NCI-H1436 (cell line): ENCODE data around the gene SNAPC2.

Source experiments
- DNase-seq: peaks from one replicate; lab custom pipeline; 2025; lab: John Stamatoyannopoulos, UW

SNAPC2 gene

DNA sequence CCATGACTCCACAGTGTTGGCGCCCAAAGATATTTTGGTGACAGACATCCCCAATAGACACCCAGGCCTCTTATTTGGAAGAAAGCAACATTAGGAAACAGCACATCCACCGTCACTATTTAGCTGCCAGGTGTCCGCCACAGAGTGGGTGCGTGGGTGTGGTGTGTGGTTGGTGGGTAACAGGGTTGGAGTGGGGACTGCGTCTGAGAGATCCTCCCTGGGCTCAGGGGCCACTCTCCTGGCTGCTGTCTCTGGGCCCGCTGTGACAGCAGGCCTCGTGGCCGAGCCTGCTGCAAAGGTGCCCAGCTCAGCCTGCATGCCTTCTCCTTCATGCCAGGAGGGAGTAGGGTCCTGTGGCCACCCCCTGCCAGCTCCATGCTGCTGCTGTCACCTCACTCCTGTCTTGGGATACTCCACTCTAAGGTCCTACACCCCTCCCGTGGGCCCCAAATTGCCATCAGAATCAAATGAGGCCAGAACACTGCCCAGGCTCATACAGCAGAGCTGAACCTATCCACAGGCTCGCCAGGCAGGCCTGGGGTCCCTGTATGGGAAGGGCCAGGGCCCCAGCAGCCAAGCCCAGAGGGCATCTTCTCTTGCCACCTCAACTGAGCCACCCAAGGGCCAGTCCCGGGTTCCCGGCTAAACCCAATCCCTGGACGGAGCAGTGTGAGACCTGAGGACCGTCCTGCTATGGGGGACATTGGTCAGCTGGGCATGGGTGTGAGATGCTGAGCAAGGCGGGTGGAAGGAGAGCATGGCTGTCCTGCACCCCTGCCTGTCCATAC lies 48.1 kb downstream of the SNAPC2 start:
- DNase-seq, result no peak

GRCh38 chr19:7968796-7969554 lies 48.8 kb downstream of the SNAPC2 start:
- no peak for DNase-seq

DNA sequence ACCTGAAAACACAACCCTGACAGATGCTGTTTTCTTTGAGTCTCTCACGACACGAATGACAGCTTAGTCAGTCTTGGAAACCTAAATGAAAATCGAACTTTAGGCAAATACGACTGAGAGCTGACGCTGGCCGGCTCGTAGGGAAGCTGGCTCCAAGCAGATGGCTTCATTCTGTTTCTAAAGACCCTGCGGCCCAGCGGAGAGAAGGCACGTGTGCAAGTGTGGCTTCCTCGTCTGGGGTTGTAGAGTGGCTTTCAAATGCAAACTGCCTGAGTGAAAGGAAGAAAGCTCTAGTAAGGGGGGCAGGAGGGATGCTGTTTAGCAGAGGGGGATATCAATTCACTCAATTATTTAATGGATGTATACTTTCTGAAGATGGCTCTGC lies 49.4 kb downstream of the SNAPC2 start:
- DNase-seq, result no peak

DNA sequence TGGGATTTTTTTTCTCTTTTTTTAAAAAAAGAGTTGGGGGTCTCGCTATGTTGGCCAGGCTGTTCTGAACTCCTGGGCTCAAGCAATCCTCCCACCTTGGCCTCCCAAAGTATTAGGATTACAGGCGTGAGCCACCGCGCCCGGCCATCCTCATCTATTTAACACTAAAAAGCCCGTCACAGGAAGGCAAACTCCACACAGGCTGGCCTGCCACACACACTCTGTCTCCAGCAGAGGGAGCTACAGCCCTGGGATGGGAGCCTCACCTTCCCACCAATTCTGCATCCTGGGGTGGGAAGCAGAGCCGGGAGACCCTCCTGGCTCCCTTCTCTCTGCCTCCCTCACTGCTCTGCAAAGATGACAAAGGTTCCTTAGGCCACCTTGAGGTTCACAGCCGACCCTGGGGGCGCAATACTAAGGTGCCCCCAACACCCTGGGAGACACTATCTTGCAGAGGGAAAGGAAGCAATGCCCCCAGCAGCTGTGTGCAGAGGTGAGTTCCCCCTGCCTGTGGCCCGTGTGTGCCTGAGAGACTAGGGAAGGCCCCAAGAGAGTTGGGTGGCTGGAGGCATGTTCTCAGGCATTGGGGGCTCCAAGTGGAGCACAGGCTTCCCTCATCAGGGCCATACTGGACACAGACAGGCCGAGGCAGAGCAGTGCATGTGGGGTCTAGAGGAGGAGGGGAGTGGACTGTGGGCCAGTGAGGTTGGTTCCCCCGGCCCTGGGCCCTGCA lies 50.7 kb downstream of the SNAPC2 start:
- peak; percentile 21 for DNase-seq

DNA sequence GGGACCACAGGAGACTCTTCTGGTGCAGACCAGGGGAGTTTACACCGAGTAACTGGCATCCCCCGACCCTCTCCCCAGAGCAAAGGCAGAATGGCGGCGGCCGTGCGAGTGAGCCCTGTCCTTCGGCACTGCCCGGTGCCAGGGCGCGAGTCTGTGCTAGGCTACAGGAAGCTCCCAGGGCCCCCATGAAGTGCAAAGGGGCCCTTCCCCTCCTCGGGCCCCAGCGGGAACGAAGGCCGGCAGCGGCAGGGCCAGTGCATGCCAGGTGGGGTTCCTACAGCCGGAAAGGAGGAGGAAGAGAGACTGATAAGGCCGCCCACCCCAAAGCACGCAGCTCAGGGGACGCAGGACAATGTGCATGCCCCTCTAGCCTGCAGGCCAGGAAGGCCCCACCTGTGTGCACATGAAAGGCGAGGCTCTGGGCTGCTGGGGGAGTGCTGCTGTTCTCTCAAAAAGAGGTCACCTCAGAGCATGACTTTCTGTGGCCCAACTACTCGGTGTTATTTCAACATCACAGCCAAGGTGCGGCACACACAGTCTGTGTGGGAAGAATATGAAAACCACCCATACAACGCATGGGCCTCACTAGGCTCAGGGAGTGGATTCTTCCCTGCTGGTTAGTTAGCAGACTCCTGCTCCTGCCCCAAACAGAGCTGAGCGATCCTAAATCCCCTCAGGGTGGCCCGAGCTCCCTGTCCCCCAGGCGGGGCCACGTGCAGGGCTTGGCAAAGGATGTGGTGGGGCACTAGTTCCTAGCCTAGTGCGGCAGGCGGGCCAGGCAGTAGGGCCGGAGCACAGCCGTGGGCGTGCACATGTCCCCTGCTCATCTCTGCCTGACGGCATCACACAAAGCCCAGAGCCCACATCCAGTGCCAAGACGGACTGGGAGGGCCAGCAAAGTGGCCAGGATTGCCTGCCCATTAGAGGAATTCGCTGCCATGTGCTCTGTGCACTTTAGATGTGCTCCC lies 51.7 kb downstream of the SNAPC2 start:
- no peak for DNase-seq
